Activated CD4-positive, alpha-beta T cell treated with anti-CD3 and anti-CD28 coated beads, Interleukin-10, Interleukin-2, amounts not matched to agents 100 ng/mL and 50 ng/mL, durations not matched to agents 16 hours and 8 hours (primary cell): ENCODE measurements around the gene ITPR2.
"Not testable (repeated sequence)": the region's sequence is repeated elsewhere in the genome, so short reads cannot be mapped to it uniquely, and the experiment has no call there.

Source experiments
- DNase-seq: peaks from one replicate; pipeline ENCODE4 v3.0.0-alpha.2; 2020

Gene ITPR2

DNA sequence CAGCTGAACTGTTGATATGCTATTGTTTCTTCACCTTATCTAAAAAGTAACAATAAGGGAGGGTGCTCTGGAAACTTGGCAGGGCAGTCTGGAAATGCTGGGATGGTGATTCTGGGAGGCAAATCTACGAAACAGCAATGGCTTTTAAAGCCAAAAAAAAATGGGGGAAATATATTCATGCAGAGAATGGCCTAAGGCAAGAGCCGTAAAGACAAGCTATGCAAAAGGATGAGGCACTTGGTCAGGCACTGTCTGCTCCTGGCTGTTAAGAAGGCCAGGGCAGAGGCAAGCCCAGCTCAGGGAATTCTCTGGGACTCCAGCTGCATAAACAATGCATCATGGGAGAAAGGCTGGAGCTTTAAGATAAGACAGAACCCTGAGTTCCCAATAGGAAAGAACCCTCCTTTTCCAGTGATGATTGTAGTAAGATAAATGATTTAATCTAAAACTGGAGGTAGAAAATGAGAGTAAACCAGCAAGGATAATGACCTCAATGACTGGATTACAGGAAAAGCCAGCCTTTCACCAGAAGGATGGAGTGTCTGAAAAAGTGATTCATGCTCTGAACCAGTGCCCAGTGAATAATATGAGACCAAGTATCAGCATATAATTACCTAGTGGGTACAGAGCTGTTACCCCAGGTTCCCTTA, 46.0 kb downstream of the ITPR2 start:
- no peak for DNase-seq

DNA sequence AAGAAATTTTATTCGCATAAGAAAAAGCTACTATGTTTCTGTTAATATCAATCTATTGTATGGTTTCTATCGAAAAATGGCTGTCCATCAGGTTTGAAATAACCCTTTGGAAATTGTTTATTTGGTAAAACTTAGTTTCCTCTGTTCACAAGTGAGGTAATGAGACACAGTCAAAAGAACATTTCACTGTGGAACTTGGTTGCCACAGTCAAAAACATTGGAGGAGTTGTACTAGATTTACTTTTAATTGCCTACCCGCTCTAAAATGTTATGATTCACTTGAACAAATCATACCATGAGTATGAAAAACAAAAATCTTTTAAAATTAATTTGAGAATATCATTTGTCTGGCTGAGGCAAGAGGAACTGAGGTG, 46.5 kb downstream of the ITPR2 start:
- DNase-seq, result no peak

DNA sequence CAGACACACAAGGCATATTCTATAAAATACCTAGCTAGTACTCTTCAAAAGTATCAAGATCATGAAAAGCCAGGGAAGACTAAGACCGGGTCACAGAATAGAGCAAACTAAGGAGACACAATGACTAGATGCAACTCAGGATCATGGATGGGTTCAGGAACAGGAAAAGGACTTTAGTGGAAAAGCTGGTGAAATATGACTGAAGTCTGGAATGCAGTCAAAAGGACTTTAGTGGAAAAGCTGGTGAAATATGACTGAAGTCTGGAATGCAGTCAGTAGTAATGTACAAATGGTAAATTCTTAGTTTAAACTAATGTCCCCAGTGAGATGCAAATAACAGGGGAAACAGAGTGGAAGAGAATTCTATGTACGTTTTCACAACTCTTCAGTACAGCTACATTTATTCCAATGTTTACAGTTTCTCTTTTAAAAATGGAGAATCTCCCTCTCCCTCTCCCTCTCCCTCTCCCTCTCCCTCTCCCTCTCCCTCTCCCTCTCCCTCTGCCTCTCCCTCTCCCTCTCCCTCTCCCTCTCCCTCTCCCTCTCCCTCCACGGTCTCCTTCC, 49.1 kb downstream of the ITPR2 start:
- DNase-seq, result not testable (repeated sequence)

DNA sequence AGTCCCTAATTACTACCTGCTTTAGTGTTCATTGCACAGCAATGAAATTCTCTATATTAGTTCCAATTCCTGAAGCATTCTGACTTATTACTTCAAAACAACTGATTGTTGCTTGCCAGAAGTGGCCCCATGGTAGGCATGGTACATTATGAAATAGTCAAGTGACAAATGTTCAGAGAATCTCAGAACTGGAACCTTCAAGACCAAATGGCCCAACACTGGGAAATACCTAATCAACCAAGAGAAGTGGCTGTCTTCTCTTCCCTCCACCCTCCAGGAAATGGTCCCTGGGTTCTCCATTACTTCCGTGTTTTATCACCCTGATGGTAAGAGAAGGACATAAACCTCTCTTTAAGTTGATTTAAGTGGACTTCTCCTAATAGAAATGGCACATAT, 49.9 kb downstream of the ITPR2 start:
- no peak for DNase-seq

DNA sequence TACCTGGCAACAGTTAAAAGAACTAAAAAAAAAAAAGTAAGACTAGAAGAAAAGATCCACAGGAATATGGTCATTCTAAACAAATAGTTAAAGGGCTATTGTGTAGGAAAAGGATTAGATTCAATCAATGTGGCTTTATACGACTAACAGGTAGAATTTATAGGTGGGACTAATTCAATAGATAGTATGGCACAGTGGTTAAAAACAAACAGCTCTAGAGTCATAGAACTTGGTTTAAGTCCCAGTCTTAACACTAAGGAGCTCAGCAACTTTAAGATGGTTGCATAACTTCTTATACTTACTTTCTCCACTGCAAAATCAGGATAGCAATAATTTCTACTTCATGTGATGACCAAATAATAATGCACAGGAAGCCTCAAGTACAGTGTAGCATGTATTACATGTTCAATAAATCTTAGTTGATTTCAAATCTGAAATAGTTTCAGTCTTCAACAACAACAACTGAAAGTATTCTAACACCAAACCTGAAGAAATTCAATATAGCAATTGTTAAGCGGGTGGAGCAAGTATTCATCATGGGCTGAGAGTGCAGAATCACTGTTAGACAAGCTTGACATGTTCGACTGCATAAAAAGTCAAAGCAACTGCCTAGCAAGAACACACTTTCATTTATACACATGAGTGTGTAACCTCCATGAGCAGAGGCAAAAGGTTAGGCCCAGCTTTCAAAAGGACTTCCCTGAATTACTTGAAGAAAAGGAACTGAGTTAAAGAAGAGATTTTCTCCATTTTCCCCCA, 50.4 kb downstream of the ITPR2 start:
- no peak for DNase-seq

DNA sequence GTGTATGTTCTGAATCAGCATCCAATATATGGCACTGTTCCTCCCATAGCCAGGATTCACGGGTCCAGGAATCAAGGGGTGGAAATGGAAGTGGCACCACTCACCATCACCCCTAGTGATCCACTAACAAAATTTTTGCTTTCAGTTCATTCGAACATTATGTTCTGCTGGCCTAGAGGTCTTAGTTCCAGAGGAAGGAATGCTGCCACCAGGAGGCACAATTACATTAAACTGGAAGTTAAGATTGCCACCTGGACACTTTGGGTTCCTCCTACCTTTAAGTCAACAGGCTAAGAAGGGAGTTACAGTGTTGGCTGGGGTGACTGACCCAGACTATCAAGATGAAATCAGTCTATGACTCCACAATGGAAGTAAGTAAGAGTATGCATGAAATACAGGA, 52.3 kb downstream of the ITPR2 start:
- not testable (repeated sequence) for DNase-seq

DNA sequence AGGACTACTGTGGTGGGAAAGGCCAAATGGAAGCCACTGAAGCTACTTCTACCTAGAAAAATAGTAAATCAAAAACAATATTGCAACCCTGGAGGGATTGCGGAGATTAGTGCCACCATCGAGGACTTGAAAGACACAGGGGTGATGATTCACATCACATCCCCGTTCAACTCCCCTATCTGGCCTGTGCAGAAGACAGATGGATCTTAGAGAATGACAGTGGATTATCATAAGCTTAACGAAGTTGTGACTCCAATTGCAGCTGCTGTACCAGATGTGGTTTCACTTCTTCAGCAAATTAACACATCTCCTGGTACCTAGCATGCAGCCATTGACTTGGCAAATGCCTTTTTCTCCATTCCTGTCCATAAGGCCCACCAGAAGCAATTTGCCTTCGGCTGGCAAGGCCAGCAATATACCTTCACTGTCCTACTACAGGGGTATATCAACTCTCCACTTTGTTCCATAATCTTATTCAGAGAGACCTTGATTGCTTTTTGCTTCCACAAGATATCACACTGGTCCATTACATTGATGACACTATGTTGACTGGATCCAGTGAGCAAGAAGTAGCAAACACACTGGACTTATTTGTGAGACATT, 54.7 kb downstream of the ITPR2 start:
- not testable (repeated sequence) for DNase-seq

DNA sequence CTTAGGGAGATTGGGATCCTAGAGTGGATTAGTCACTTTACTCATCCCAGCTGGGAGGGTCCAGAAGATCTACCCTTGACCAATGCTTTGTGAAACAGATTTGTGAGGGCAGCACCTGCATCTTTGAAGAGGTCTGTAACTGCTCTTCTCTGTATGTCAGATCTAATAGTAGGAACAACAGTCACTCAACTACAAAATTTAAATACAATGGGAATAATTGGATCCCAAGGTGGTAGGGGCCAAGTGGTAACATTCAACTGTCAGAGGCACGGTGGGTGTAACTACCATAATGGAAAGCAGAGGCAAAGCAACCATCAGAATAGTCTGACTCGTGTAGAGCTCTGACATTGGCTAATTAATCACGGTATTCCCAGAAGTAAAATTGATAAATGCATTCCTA, 55.8 kb downstream of the ITPR2 start:
- no peak for DNase-seq

DNA sequence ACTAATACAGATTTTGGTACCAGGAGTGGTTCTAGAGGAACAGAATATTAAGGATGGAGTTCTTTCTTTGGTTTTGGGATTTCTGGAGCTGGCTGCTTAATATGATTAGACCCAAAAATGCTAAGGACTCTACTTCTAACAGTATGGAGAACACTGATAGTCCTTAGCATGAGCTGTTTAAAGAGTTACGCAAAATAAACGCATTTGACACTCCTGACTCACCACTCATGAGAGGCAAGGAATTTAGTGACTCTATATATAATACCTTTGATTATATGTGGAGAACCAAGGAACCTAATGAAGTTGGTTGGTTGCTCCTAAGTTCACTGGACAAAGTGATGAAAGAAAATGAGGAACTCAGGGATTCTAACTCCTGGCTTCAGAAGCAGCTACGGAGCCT, 57.0 kb downstream of the ITPR2 start:
- not testable (repeated sequence) for DNase-seq

DNA sequence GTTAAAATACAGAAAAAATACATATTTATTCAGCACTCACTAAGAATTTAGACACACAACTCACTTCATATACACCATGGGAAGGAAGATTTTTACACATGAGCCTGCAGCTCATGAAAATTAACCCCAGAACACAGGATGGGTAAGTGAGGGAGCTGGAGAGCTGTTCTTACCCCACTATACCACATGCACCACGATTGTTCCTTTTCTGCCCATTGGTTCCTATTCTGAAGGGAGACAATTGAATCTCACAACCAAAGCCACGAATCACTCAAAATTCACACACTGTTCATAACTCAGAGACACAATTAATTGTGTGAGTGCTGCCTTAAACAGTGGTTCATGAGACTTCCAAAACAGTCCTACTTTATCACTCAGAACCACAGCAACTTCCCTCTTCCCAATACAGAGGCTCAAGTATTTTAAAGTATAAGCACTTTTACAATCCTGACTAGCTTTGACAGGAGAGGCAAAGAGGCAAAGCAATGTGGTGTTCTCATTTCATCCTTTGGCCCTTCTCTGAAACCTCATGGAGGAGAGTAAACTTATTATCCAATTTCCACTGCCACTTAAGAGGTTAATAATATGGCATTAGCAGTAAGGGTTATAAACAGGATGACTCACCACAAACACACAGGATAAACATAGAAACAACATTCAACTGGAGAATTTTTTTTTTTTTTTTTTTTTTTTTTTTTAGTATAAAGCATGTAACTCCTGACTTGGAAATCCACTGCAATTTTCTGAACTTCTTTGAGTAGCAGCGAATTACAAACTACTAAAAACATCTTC, 59.5 kb downstream of the ITPR2 start:
- no peak for DNase-seq

DNA sequence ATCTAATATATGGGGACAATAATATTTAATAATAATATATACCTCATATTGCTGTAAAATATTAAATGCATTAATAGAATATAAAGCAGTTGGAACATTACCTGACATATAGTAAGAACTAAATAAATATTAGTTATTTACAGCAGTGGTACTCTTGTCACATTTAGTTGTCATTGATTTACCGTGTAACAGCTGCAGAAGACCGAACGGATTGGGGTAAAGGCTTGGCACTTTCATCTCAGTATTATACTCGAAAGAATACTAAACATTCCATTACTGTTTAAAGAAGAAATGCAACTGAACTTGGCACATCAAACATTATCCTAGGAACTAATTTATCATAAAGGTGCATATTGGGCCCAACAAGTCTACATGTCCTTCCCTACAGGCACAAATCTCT, 61.1 kb downstream of the ITPR2 start:
- no peak for DNase-seq

DNA sequence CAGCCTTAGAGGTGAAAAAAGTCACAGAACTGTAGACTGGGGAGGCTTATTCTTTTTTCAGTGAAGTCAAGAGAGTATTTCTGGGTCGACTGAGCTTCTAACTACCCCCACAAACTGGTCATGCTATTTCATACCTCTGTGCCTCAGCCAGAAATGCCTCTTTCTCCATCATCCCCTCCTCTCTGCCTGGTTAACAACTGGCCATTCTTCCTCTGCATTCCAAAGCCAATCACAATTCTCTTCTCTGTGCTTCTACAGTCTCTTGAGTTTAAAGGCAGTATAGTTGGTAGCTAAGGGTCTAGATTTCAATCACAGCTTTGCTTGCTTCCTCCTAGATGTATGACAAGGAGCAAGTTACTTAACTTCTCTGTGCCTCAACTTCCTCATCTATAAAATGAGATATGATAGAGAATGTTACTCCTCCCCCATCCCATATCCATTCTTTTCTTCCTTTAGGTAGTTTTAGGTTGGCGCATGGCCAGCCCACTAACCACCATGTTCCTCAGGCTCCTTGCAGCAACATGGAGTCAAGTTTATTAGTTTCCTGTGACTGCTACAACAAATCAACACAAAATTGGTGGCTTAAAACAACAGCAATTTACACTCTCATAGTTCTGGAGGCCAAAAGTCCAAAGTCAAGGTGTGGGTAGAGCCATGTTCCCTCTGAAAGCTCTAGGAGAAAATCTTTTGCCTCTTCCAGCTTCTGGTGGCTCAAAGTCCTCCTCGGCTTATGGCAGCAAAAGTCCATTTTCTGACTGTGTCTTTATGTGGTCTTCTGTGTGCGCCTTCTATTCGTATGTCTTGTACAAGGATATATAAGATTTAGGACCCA, 62.5 kb downstream of the ITPR2 start:
- no peak for DNase-seq

DNA sequence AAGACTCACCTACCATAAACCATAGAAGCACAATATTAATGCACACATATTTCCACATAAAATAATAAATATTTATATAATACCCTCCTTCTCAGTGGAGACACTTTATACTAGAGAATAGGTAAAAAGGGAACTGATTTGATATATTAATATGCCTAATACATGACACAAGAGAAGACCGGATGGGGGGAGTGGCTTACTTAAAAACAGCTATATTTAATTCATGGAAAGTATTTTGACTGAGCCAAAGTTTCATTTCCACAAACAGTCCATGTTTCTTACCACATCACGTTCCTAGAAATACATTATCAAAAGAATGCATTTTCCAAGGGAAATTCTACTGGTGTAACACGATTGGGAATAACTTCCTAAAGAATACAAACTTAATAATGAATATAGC, 63.4 kb downstream of the ITPR2 start:
- no peak for DNase-seq

DNA sequence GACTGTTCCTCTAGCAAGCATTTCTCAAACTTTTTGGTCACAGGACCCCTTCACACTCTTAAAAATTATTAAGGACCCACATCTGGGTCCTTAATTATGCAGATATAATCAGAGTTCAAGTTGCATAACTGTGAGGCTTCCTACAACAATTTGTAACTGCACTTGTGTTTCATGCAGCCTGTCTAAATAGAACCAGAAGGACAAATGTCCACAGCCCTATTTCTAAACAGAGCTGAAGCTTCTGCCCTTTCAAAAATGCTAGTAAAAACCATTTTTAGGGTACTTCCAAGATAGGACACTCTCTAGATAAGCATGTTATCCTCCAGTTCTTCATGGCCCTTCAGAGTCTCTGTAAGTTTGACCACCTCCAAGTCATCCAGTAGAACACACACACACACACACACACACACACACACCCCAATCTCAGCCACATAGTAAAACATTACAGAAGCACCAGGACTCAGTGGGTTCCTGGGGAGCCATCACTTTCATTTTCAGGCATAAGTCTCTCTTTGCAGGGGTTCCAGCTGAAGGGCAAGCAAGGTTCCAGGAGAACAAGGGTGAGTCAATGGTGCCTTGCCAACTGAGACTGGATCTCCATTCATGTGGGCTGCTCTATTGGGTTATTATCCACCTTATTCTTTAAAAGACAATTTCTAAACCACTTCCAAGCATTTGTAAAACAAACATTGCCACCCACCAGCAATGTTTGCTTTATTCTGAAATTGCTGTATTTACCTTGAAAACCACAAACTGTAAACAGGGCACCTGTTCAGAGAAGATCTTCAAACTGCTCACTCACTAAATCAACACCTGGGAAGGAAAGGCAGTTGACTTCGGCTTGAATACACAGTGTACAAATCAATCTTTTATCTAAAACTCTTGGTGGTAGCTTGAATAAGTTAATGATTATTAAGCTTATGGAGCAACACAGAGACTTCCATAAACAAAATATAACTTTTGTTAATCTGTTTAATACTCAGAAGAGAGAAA, 64.1 kb downstream of the ITPR2 start:
- no peak for DNase-seq

DNA sequence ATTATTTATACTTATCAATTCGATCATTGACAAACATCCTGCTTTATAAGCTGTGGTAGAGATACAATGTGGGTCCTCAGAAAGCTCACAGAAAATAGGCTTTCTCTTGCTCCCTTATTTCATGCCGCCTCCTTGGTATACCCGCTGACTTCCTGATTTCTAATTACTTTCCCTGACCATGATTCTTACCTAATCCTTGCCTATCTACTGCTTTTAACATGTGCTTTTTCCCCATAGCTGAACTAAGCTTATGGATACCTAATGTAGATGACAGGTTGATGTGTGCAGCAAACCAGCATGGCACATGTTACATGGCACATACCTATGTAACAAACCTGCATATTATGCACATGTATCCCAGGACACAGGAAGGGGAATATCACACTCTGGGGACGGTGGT, 65.1 kb downstream of the ITPR2 start:
- no peak for DNase-seq

DNA sequence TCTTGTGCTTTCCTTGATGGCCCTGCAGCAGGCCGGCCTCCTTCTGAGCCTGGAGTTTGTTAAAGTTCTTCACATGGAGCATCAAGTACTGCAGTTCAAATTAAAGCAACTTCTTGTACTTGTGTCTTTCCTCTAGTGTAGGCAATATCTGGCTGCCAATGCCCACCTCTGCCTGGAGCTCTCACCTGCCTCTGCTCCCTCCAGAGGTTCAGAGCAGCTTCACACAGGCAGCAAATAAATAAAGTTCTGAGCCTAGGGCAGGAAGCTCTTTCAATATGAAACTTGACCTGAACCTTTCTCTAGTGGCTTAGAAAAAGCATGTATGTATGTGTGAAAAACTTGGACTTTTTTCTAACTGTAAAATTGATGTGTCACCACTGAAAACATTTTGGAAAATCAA, 65.9 kb downstream of the ITPR2 start:
- DNase-seq, result no peak

DNA sequence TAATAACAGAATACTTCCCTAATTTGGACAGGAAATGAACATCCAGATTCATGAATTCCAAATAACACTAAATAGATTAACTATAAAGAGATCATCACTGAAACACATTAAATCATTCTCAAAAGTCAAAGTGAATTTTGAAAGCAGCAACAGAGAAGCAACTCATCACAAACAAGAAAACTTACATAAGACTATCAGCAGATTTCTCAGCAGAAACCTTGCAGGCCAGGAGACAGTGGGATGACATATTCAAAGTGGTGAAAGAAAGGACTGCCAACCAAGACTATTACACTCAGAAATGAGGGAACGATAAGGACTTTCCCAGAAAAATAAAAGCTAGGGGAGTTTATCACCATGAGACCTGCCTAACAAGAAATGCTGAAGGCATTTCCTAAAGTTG, 70.8 kb downstream of the ITPR2 start:
- DNase-seq, result no peak

DNA sequence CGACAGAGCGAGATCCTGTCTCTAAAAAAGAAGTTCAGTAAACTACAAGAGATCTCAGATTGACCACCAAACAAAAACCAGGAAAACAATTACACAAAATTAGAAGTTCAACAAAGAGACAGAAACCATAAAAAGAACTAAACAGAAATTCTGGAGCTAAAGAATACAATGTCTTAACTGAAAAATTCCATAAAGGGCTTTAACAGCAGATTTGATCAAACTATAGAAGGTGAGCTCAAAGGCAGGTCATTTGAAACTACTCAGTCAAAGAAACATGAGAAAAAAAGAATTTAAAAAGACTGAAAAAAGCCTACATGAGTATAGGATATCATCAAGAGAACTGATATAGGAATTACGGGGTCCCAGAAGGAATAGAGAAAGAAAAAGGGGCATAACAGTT, 71.2 kb downstream of the ITPR2 start:
- DNase-seq, result no peak

DNA sequence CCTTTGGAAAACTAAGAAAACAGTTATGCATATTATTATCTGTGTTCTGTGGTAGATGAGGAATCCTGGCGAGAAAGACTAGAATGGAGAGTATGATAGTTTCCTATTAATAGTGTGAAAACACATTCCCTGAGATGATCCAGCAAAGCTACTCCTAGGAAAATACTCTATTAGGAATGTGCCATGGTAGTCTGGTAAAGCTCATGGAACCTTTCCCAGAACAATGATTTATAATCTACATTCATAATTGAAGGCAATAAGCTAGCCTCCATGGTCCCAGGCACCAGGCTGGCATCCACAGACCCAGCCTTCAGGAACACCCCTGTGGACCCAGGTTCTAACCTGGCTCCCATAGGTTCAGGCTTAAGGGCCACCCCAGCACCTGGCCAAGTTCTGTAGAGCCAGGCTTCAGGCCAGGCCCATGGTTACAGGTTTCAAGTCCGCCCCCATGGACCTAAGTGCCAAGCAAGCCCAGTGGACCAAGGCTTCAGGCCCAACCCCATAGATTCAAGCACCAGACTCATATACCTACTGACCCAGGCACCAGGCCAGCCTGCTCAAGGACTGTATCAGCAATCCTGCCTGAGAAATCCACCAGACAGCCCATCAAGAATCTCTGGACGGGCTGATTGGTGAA, 72.2 kb downstream of the ITPR2 start:
- DNase-seq, result no peak

DNA sequence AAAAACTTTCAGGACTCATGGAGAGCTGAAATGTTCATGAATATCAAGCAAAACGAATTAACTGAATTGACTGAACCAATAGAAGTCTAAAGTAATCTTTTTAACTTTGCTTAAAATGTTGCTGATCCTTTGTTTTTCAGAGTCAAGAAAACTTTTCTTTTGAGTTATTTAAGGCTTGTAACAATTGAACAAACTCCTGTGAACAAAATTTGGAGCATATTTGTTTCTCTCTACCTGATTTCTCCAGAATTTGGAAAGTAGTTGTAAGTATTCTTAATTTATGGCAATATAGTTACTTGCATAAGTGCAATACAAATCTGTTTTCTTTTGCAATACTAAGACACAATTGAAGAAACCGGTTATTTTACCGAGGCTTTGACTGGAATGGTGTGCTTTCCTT, 77.6 kb downstream of the ITPR2 start:
- not testable (repeated sequence) for DNase-seq

DNA sequence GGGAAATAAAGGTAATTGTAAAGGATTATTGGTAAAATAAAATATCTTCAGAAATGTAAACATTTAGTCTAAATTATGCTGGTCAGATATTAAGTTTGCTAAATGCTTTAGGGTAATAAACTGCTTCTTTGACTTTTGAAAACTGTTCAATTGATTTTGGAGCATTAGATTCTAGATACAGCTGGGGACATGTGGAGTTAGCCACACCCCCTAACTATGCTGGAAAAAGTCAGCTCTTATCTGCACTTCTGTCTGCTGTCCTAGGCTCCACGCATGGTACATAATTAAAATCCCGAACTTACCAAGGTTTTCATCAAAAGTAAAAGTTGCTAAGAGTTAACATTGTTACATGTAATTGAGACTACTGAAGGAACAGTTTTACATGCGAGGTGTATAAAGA, 78.8 kb downstream of the ITPR2 start:
- DNase-seq, result no peak
